Activated B cell treated with CpG ODN at 0.5 μM for 24 hours (primary cell): ENCODE measurements around the gene THSD7A. TPM values are rescaled to one million over a fixed set of nuclear protein-coding genes. Genes with fewer than 3 reads are reported as not detected.

Experiments used
- ATAC-seq: fragments of 200-7000 bp; cut with Tn5 transposase; one replicate; pipeline ENCODE4 v1.10.0; 2021; ENCODE audit warnings: low read depth, mild to moderate bottlenecking, moderate library complexity
- CTCF ChIA-PET: fragments of 350-600 bp; sonication (Branson Sonifier 250); formaldehyde crosslinking; loops from one replicate; lab custom pipeline; 2021; ENCODE audit warnings: antibody characterized with exemption; lab: Charles Lee
- POLR2A ChIA-PET: fragments of 350-600 bp; sonication (Branson Sonifier 250); formaldehyde crosslinking; loops from one replicate; lab custom pipeline; 2021; ENCODE audit warnings: antibody characterized with exemption; lab: Charles Lee
- DNase-seq: peaks from one replicate; pipeline ENCODE4 v3.0.0; 2022
- H3K27ac Mint-ChIP-seq: one replicate; pipeline ENCODE4 v1.8.0; 2020; ENCODE audit warnings: mixed read lengths
- H3K27me3 Mint-ChIP-seq: one replicate; pipeline ENCODE4 v1.8.0; 2021; ENCODE audit warnings: mixed read lengths
- H3K36me3 Mint-ChIP-seq: one replicate; pipeline ENCODE4 v1.8.0; 2021; ENCODE audit warnings: low read depth, mixed read lengths
- H3K4me1 Mint-ChIP-seq: one replicate; pipeline ENCODE4 v1.8.0; 2021; ENCODE audit warnings: mixed read lengths
- H3K4me3 Mint-ChIP-seq: one replicate; pipeline ENCODE4 v1.8.0; 2020; ENCODE audit warnings: mild to moderate bottlenecking, mixed read lengths
- H3K9me3 Mint-ChIP-seq: one replicate; pipeline ENCODE4 v1.8.0; 2020; ENCODE audit warnings: mixed read lengths
- intact Hi-C: fragments of 100-400 bp; cut with micrococcal nuclease; formaldehyde crosslinking; loops from one replicate; pipeline ENCODE4 v1.15.1; 2024
- total RNA-seq: library from RNA; stranded (reverse); gene quantifications from 2 replicates; pipeline ENCODE4 v1.2.3, GENCODE V29; 2022
- TF ChIP-seq, protein P1 (sequence below): fragments of 200-600 bp; IDR thresholded peaks from one replicate; pipeline ENCODE4 v1.8.0; 2022; ENCODE audit warnings: antibody characterized with exemption, mild to moderate bottlenecking

The THSD7A gene
- total RNA-seq, 1 donor from 2014 or later, result not detected

- Mint-ChIP-seq H3K4me3 (no peak overlapping the region), H3K4me1 (no peaks in the 10 kb centered on the region), H3K36me3 (no peaks in the 10 kb centered on the region), H3K9me3 (no peaks in the 10 kb centered on the region), H3K27me3 (no peaks in the 10 kb centered on the region), H3K27ac (no peak overlapping the region)
- POLR2A ChIA-PET, result no interaction called here
- DNase-seq (no peak), ATAC-seq (no peak)
- intact Hi-C loops, result no loop called here
- CTCF ChIA-PET, result no interaction called here
- TF ChIP-seq, protein P1, sequence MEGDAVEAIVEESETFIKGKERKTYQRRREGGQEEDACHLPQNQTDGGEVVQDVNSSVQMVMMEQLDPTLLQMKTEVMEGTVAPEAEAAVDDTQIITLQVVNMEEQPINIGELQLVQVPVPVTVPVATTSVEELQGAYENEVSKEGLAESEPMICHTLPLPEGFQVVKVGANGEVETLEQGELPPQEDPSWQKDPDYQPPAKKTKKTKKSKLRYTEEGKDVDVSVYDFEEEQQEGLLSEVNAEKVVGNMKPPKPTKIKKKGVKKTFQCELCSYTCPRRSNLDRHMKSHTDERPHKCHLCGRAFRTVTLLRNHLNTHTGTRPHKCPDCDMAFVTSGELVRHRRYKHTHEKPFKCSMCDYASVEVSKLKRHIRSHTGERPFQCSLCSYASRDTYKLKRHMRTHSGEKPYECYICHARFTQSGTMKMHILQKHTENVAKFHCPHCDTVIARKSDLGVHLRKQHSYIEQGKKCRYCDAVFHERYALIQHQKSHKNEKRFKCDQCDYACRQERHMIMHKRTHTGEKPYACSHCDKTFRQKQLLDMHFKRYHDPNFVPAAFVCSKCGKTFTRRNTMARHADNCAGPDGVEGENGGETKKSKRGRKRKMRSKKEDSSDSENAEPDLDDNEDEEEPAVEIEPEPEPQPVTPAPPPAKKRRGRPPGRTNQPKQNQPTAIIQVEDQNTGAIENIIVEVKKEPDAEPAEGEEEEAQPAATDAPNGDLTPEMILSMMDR, result no peak
Observed at GRCh38 chr7:11430841-11431240, 401.2 kb downstream of the THSD7A start.

GRCh38 chr7:11430112-11430511, 401.9 kb downstream of the THSD7A start:
- intact Hi-C loops, result no loop called here
- ChIA-PET POLR2A (no interaction called here), CTCF (no interaction called here)
- no peak for ATAC-seq
- no peak for DNase-seq
- H3K27ac Mint-ChIP-seq, result no peak overlapping the region
- no peaks in the 10 kb centered on the region for H3K27me3 Mint-ChIP-seq
- H3K36me3 Mint-ChIP-seq, result no peaks in the 10 kb centered on the region
- TF ChIP-seq, protein P1, result no peak
- H3K4me1 Mint-ChIP-seq, result no peaks in the 10 kb centered on the region
- no peak overlapping the region for H3K4me3 Mint-ChIP-seq
- no peaks in the 10 kb centered on the region for H3K9me3 Mint-ChIP-seq

- ChIA-PET CTCF (interaction anchor here (0.6 to 1.2 kb wide), 2 partner anchors 69 to 1062 kb away, joined by 3 to 5 read pairs; no protein-coding TSS in a partner anchor), POLR2A (no interaction called here)
- DNase-seq (no peak), ATAC-seq (no peak)
- TF ChIP-seq, protein P1, result no peak
- H3K9me3 Mint-ChIP-seq, result no peaks in the 10 kb centered on the region
- H3K36me3 Mint-ChIP-seq, result no peaks in the 10 kb centered on the region
- H3K4me3 Mint-ChIP-seq, result no peak overlapping the region
- no peak overlapping the region for H3K27ac Mint-ChIP-seq
- intact Hi-C loops, result loop anchor here (5.0 kb wide), 2 partner anchors 638 to 1208 kb away; no protein-coding TSS in a partner anchor
- H3K27me3 Mint-ChIP-seq, result no peaks in the 10 kb centered on the region
- H3K4me1 Mint-ChIP-seq, result no peaks in the 10 kb centered on the region
Observed at GRCh38 chr7:11428877-11429581, 403.0 kb downstream of the THSD7A start.

- ATAC-seq (no peak), DNase-seq (no peak)
- no peak overlapping the region for H3K27ac Mint-ChIP-seq
- no peaks in the 10 kb centered on the region for H3K9me3 Mint-ChIP-seq
- TF ChIP-seq, protein P1, result no peak
- no peak overlapping the region for H3K4me3 Mint-ChIP-seq
- ChIA-PET POLR2A (no interaction called here), CTCF (interaction anchor here (1.0 to 1.5 kb wide), 2 partner anchors 29 to 894 kb away, joined by 4 to 6 read pairs; no protein-coding TSS in a partner anchor)
- H3K36me3 Mint-ChIP-seq, result no peaks in the 10 kb centered on the region
- H3K27me3 Mint-ChIP-seq, result no peaks in the 10 kb centered on the region
- H3K4me1 Mint-ChIP-seq, result no peaks in the 10 kb centered on the region
- intact Hi-C loops, result loop anchor here (1.0 to 5.0 kb wide), 4 partner anchors 640 to 1210 kb away; no protein-coding TSS in a partner anchor
Observed at GRCh38 chr7:11427686-11428273, 404.2 kb downstream of the THSD7A start.

DNA sequence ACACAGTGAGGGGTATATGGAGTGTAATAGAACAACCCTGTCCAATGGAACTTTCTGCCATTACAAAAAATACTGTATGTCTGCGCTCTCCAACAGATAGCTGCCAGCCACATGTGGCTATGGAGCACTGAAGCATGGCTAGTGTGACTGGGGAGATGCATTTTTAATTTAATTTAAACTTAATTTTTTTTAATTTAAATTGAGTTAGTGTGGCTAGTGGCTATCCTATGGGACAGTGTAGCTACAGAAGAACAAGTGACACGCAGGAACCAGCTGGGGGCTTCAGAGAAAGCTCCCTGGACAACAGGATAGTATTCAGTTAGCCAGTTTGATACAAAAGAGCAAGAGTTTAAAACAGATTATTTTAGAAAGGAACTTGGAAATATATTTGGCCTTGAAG, 408.0 kb downstream of the THSD7A start:
- Mint-ChIP-seq H3K36me3 (no peaks in the 10 kb centered on the region), H3K27ac (no peak overlapping the region), H3K4me1 (no peaks in the 10 kb centered on the region), H3K27me3 (no peaks in the 10 kb centered on the region), H3K9me3 (peaks cover 5% of the 10 kb centered on the region), H3K4me3 (no peak overlapping the region)
- ChIA-PET POLR2A (no interaction called here), CTCF (no interaction called here)
- intact Hi-C loops, result no loop called here
- TF ChIP-seq, protein P1, result no peak
- no peak for ATAC-seq
- DNase-seq, result no peak
